Central memory CD8-positive, alpha-beta T cell (primary cell): ENCODE measurements around the gene TUBA3E.
"Not testable (repeated sequence)": the region's sequence is repeated elsewhere in the genome, so short reads cannot be mapped to it uniquely, and the experiment has no call there.

Experiments
- ATAC-seq: fragments of 150-1000 bp; cut with Tn5 transposase; replicated peaks from 2 replicates; pipeline ENCODE4 v1.10.0; 2022; ENCODE audit warnings: mild to moderate bottlenecking, moderate FRiP score, moderate number of reproducible peaks; ENCODE audit not compliant: poor library complexity, severe bottlenecking; ENCODE audit errors: extremely low read depth
- DNase-seq, 2 donors: peaks; one replicate each; pipeline ENCODE4 v3.0.0; 2021; ENCODE audit warnings: low spot score in 2 of 2
- H3K27ac Mint-ChIP-seq: one replicate; pipeline ENCODE4 v1.8.0; 2022; ENCODE audit warnings: low read depth, mild to moderate bottlenecking, moderate library complexity, mixed read lengths
- H3K27me3 Mint-ChIP-seq: one replicate; pipeline ENCODE4 v1.8.0; 2022; ENCODE audit warnings: mixed read lengths
- H3K36me3 Mint-ChIP-seq: one replicate; pipeline ENCODE4 v1.8.0; 2022; ENCODE audit warnings: mild to moderate bottlenecking, moderate library complexity, mixed read lengths; ENCODE audit not compliant: insufficient read depth
- H3K4me1 Mint-ChIP-seq: one replicate; pipeline ENCODE4 v1.8.0; 2022; ENCODE audit warnings: mixed read lengths
- H3K4me3 Mint-ChIP-seq: one replicate; pipeline ENCODE4 v1.8.0; 2022; ENCODE audit warnings: mild to moderate bottlenecking, moderate library complexity, mixed read lengths
- H3K9me3 Mint-ChIP-seq: one replicate; pipeline ENCODE4 v1.8.0; 2022; ENCODE audit warnings: mixed read lengths

Gene TUBA3E

GRCh38 chr2:130157354-130157753 is 40.9 kb downstream of the TUBA3E start:
- not testable (repeated sequence) for H3K4me3 Mint-ChIP-seq, ATAC-seq, H3K9me3 Mint-ChIP-seq, DNase-seq, H3K27me3 Mint-ChIP-seq, H3K27ac Mint-ChIP-seq
- Mint-ChIP-seq H3K4me1 (peaks cover 15% of the 10 kb centered on the region), H3K36me3 (peaks cover 20% of the 10 kb centered on the region)

GRCh38 chr2:130156624-130157004 is 41.6 kb downstream of the TUBA3E start:
- ATAC-seq (no peak), DNase-seq (no peak)
- Mint-ChIP-seq H3K4me3 (no peak overlapping the region), H3K9me3 (no peaks in the 10 kb centered on the region), H3K36me3 (peaks cover 21% of the 10 kb centered on the region), H3K4me1 (peaks cover 15% of the 10 kb centered on the region), H3K27me3 (no peaks in the 10 kb centered on the region), H3K27ac (no peak overlapping the region)

- DNase-seq, ATAC-seq, H3K27ac Mint-ChIP-seq, H3K27me3 Mint-ChIP-seq, H3K9me3 Mint-ChIP-seq, H3K4me3 Mint-ChIP-seq: not testable (repeated sequence)
- Mint-ChIP-seq H3K36me3 (peaks cover 20% of the 10 kb centered on the region), H3K4me1 (peaks cover 15% of the 10 kb centered on the region)
Measured at GRCh38 chr2:130155956-130156623, 42.1 kb downstream of the TUBA3E start.

GRCh38 chr2:130154773-130155765 is 43.2 kb downstream of the TUBA3E start:
- no peak for ATAC-seq
- no peak overlapping the region for H3K4me3 Mint-ChIP-seq

GRCh38 chr2:130154423-130154770 is 43.8 kb downstream of the TUBA3E start:
- not testable (repeated sequence) for H3K4me1 Mint-ChIP-seq, H3K27me3 Mint-ChIP-seq, DNase-seq, H3K9me3 Mint-ChIP-seq, H3K4me3 Mint-ChIP-seq, ATAC-seq, H3K27ac Mint-ChIP-seq
- H3K36me3 Mint-ChIP-seq: peaks cover 17% of the 10 kb centered on the region

More at GRCh38 chr2:130154773-130155765, 43.2 kb downstream of the TUBA3E start:
- H3K4me1 Mint-ChIP-seq: peaks cover 11% of the 10 kb centered on the region
- no peaks in the 10 kb centered on the region for H3K9me3 Mint-ChIP-seq
- H3K27ac Mint-ChIP-seq: no peak overlapping the region
- DNase-seq: no peak
- no peaks in the 10 kb centered on the region for H3K27me3 Mint-ChIP-seq
- peaks cover 20% of the 10 kb centered on the region for H3K36me3 Mint-ChIP-seq

GRCh38 chr2:130153721-130154422 is 44.4 kb downstream of the TUBA3E start:
- H3K36me3 Mint-ChIP-seq: peaks cover 15% of the 10 kb centered on the region
- not testable (repeated sequence) for H3K4me1 Mint-ChIP-seq, H3K4me3 Mint-ChIP-seq, H3K27me3 Mint-ChIP-seq, H3K9me3 Mint-ChIP-seq, ATAC-seq, DNase-seq, H3K27ac Mint-ChIP-seq

GRCh38 chr2:130152816-130153595 is 45.2 kb downstream of the TUBA3E start:
- Mint-ChIP-seq H3K4me3 (no peak overlapping the region), H3K36me3 (peaks cover 13% of the 10 kb centered on the region), H3K27me3 (no peaks in the 10 kb centered on the region), H3K27ac (no peak overlapping the region), H3K4me1 (peaks cover 5% of the 10 kb centered on the region), H3K9me3 (no peaks in the 10 kb centered on the region)
- no peak for ATAC-seq
- no peak for DNase-seq

- not testable (repeated sequence) for H3K9me3 Mint-ChIP-seq, ATAC-seq, H3K4me1 Mint-ChIP-seq, H3K27me3 Mint-ChIP-seq, H3K4me3 Mint-ChIP-seq, H3K27ac Mint-ChIP-seq, DNase-seq
- peaks cover 13% of the 10 kb centered on the region for H3K36me3 Mint-ChIP-seq
Measured at GRCh38 chr2:130152136-130152815, 46.0 kb downstream of the TUBA3E start.

- DNase-seq, ATAC-seq, H3K4me3 Mint-ChIP-seq, H3K27me3 Mint-ChIP-seq, H3K9me3 Mint-ChIP-seq, H3K27ac Mint-ChIP-seq, H3K4me1 Mint-ChIP-seq: not testable (repeated sequence)
- peaks cover 13% of the 10 kb centered on the region for H3K36me3 Mint-ChIP-seq
Measured at GRCh38 chr2:130151145-130151512, 47.1 kb downstream of the TUBA3E start.

- H3K4me3 Mint-ChIP-seq: peak overlapping the region; percentile 3
- peaks cover 11% of the 10 kb centered on the region for H3K36me3 Mint-ChIP-seq
- ATAC-seq (no peak), DNase-seq (no peak)
- no peak overlapping the region for H3K27ac Mint-ChIP-seq
- H3K4me1 Mint-ChIP-seq: no peaks in the 10 kb centered on the region
- peaks cover 10% of the 10 kb centered on the region for H3K27me3 Mint-ChIP-seq
- no peaks in the 10 kb centered on the region for H3K9me3 Mint-ChIP-seq
Measured at GRCh38 chr2:130150181-130151144, 47.8 kb downstream of the TUBA3E start.

- ATAC-seq, H3K4me1 Mint-ChIP-seq, H3K4me3 Mint-ChIP-seq, DNase-seq, H3K9me3 Mint-ChIP-seq, H3K27ac Mint-ChIP-seq, H3K27me3 Mint-ChIP-seq: not testable (repeated sequence)
- H3K36me3 Mint-ChIP-seq: peaks cover 12% of the 10 kb centered on the region
Measured at GRCh38 chr2:130148515-130148914, 49.7 kb downstream of the TUBA3E start.
